ENCODE results near the gene PTBP1. TPM values are rescaled to one million over a fixed set of nuclear protein-coding genes. Genes with fewer than 3 reads are reported as not detected.

The PTBP1 gene
- total and polyA plus RNA-seq, 9 of the 15 experiments (the other 6 are each of a cell fraction or from before 2014, with no cell fraction given) = 14.0 to 759 (median 234) TPM

GRCh38 chr19:807627-808422 lies 10.6 kb downstream of the PTBP1 start:
- intact Hi-C loops (cut with micrococcal nuclease) = no loop called here
- H3K9me1 ChIP-seq (ENCODE audit: control insufficient read depth, insufficient read depth, low read length) = no peaks in the 10 kb centered on the region
- peaks cover 63% of the 10 kb centered on the region for H3K79me2 ChIP-seq (ENCODE audit: control insufficient read depth, insufficient read depth, low read length)
- FAIRE-seq (no peak), DNase-seq (ENCODE audit: extremely low read depth in 1 of 4, low spot score in 3 of 4) (peak in 2 of 4 experiments; percentile 38 to 42), ATAC-seq (no peak)
- peaks cover 95% of the 10 kb centered on the region for H3K36me3 ChIP-seq (ENCODE audit: control insufficient read depth, insufficient read depth, low read length)
- WGBS (ENCODE audit: insufficient coverage, low coverage, missing lambda C conversion rate) = 97% methylated on average over 43 of the region's 44 CpGs
- no peaks in the 10 kb centered on the region for H3K27me3 ChIP-seq (ENCODE audit: control insufficient read depth in 2 of 2, insufficient read depth in 2 of 2, low read length in 2 of 2)
- no peak overlapping the region for H3K4me3 ChIP-seq
- no peak overlapping the region for H3K9ac ChIP-seq (ENCODE audit: insufficient read depth in 1 of 2, low read depth in 2 of 2, low read length in 2 of 2)
- POLR2A ChIA-PET = interaction anchor here (0.6 to 2.0 kb wide), 6 partner anchors 9 to 970 kb away, joined by 3 to 9 read pairs (median 4); partner anchors contain the start of gene PTBP1
- in situ Hi-C loops (cut with MboI) = no loop called here
- H2AFZ ChIP-seq (ENCODE audit: low read depth, low read length) = no peak overlapping the region
- CTCF ChIA-PET (ENCODE audit: low intra/inter-chr PET ratio) = no interaction called here
- H4K20me1 ChIP-seq (replicated peaks; ENCODE audit: control insufficient read depth, insufficient read depth, low read length) = peaks cover 18% of the 10 kb centered on the region; the same call in 1 of the 2 replicates
- no peak overlapping the region for H3K4me2 ChIP-seq (ENCODE audit: insufficient read depth, low read length)
- peaks cover 0 to 46% of the 10 kb centered on the region in 2 experiments; a peak in 1 of 5 replicates for H3K4me1 ChIP-seq (replicated peaks in 1 of 2; ENCODE audit: control insufficient read depth in 2 of 2, insufficient read depth in 2 of 2, low read length in 2 of 2)
- no peak overlapping the region for H3K27ac ChIP-seq (ENCODE audit: extremely low read depth, low read depth, low read length)
- H3K9me3 ChIP-seq (replicated peaks; ENCODE audit: control insufficient read depth, insufficient read depth, low read depth, low read length) = peaks cover 3% of the 10 kb centered on the region
- peak; percentile 56 for TF ChIP-seq POLR2A (conservative IDR thresholded peaks at IDR 0.05)
- no peak for TF ChIP-seq YBX1 (IDR thresholded peaks at IDR 0.05)
- TF ChIP-seq SUPT5H (IDR thresholded peaks at IDR 0.05) = peak; percentile 61
- peak; percentile 41 for TF ChIP-seq POLR2AphosphoS5 (IDR thresholded peaks at IDR 0.05; ENCODE audit: control insufficient read depth, insufficient read depth, low read depth, low read length)
- peak; percentile 53 for TF ChIP-seq RBFOX2 (IDR thresholded peaks at IDR 0.05; ENCODE audit: low read depth, low read length)
- TF ChIP-seq TCF3 (CRISPR knock-in tag; IDR thresholded peaks at IDR 0.05) = no peak
- TF ChIP-seq PURB (CRISPR knock-in tag; IDR thresholded peaks at IDR 0.05; ENCODE audit: low read depth) = no peak
- TF ChIP-seq POLR2B (IDR thresholded peaks at IDR 0.05; ENCODE audit: low read depth, partially characterized antibody) = peak; percentile 35
- TF ChIP-seq RNF2 (IDR thresholded peaks at IDR 0.05) = no peak
- peak; percentile 84 for TF ChIP-seq RBM22 (IDR thresholded peaks at IDR 0.05; ENCODE audit: low read depth, low read length, poor library complexity, severe bottlenecking)
- TF ChIP-seq ELF1 (tag; IDR thresholded peaks at IDR 0.05) = 0 out of 2 replicates have a peak, but pooled peaks have one; percentile 22
- no peak for TF ChIP-seq WHSC1 (IDR thresholded peaks at IDR 0.05; ENCODE audit: low read length)
- TF ChIP-seq POLR2G (IDR thresholded peaks at IDR 0.05; ENCODE audit: low read depth, low read length) = peak; percentile 69; the same call in 1 of the 2 replicates
- BruUV-seq (replicated peaks) = no TSS peak

All from K562 (cell line).